Fibroblast of the aortic adventitia (primary cell): ENCODE results near the gene DEPDC1B. TPM values are rescaled to one million over a fixed set of nuclear protein-coding genes. Genes with fewer than 3 reads are reported as not detected.
"Not testable (repeated sequence)": the region's sequence is repeated elsewhere in the genome, so short reads cannot be mapped to it uniquely, and the experiment has no call there.

Source experiments
- DNase-seq: peaks from one replicate; pipeline ENCODE4 v3.0.0-alpha.2; 2010; ENCODE audit warnings: low read depth
- H3K4me3 ChIP-seq: 2 replicates; pipeline ENCODE4 v1.5.1; 2011; ENCODE audit warnings: low read depth, mild to moderate bottlenecking, control low read depth, low read length, moderate library complexity
- CTCF ChIP-seq: IDR thresholded peaks from 2 replicates; pipeline ENCODE4 v1.5.1; 2011; ENCODE audit warnings: mild to moderate bottlenecking, low read length, control low read depth, inconsistent platforms; ENCODE audit not compliant: insufficient read depth
- total RNA-seq: library from RNA; depleted of rRNA; stranded (reverse); fragments of >200 nt; gene quantifications from 2 replicates; pipeline ENCODE4 v1.2.3, GENCODE V29; 2012; ENCODE audit warnings: low replicate concordance

DEPDC1B gene
- total RNA-seq, 1 donor: 8.0 TPM

GRCh38 chr5:60584304-60584703, 115.7 kb downstream of the DEPDC1B start:
- no peak for DNase-seq
- no peak overlapping the region for H3K4me3 ChIP-seq
- TF ChIP-seq CTCF: no peak

GRCh38 chr5:60583616-60584015, 116.3 kb downstream of the DEPDC1B start:
- no peak overlapping the region for H3K4me3 ChIP-seq
- no peak for TF ChIP-seq CTCF
- DNase-seq: peak; percentile 27

GRCh38 chr5:60578315-60578714, 121.7 kb downstream of the DEPDC1B start:
- H3K4me3 ChIP-seq: no peak overlapping the region
- no peak for TF ChIP-seq CTCF
- DNase-seq: no peak

- peak; percentile 93 for DNase-seq
- no peak overlapping the region for H3K4me3 ChIP-seq
- no peak for TF ChIP-seq CTCF
Measured at GRCh38 chr5:60577116-60577515, 122.8 kb downstream of the DEPDC1B start.

GRCh38 chr5:60576425-60576824, 123.5 kb downstream of the DEPDC1B start:
- H3K4me3 ChIP-seq: no peak overlapping the region
- TF ChIP-seq CTCF: no peak
- no peak for DNase-seq

- DNase-seq: no peak
- no peak for TF ChIP-seq CTCF
- H3K4me3 ChIP-seq: no peak overlapping the region
Measured at GRCh38 chr5:60568646-60569045, 131.3 kb downstream of the DEPDC1B start.

GRCh38 chr5:60563696-60564324, 136.2 kb downstream of the DEPDC1B start:
- TF ChIP-seq CTCF: no peak
- no peak overlapping the region for H3K4me3 ChIP-seq
- no peak for DNase-seq

- not testable (repeated sequence) for DNase-seq, H3K4me3 ChIP-seq
Measured at GRCh38 chr5:60553291-60553690, 146.7 kb downstream of the DEPDC1B start.
